ENCODE measurements around the gene RAB6B.

The RAB6B gene

DNA sequence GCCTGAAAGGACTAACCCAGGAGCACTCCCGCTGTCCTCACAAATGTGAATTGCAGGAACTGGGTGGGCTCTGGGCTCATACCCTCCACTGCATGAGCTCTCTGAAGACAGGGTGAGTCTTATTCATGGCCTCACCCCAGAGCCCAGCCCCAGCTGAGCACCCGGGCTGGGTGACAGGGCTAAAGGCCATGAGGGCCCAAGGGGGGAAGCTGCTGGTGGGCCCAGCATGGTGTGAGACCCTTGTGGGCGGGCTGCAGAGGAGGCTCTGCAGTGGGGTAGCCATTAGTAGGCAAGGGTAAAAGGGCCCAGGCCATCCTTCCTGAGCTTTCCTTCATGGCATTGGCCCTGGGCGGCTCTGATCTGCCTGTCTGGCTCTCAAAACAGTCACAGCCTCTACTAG, 59.7 kb downstream of the RAB6B start:
- DNase-seq (ENCODE audit: low read depth): no peak

DNA sequence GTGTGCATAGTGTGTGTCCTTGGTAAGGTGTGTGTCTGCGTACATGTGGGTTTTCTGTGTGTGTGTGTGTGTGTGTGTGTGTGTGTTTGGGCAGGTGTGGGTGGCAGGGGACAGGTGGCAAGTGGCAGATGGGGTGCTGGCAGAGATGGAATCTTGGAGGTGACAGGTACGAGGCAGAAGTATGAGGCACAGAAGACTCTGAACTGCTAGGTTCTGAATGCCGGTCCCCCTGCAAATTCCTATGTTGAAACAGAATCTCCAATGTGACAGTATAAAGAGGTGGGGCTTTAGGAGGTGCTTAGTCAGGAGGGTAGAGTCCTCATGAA, 60.3 kb downstream of the RAB6B start:
- no peak for DNase-seq (ENCODE audit: low read depth)

DNA sequence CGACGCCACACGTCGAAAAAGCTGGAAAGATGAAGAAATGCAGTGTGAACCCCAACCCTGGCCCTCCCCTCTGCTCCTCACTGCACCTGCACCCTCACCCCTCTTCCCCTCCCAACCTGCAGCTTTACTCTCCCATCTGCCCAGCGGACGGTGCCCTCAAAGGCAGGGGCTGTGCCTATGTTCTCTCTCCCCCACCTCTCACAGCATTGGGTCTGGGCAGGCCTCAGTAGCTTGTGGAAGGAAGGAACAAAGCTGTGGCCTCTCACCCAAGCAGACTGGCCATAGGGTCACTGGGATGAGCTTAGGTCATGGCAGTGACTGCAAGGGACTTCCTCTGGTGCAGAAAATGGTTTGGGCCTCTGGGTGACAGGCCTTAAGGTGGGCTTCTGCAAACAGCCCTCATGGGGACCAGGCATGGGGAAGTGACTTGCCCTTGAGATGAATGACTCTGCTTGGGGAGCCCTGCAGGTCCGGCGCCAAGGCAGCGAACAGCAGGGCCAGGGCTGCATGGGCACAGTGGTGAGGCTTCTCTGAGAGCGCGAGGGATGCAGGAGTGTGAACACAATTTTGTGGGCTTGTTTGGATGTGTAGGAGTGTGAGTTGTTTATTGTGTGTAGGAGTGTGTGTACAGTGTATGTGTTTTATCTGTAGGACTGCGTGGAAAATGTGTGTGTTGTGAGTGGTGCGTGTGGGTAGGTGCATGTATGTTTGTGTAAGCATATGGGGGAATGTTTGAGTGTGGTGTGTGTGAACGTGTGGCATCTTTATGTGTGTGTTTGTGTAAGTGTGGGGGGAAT, 60.9 kb downstream of the RAB6B start:
- DNase-seq (ENCODE audit: low read depth): no peak

DNA sequence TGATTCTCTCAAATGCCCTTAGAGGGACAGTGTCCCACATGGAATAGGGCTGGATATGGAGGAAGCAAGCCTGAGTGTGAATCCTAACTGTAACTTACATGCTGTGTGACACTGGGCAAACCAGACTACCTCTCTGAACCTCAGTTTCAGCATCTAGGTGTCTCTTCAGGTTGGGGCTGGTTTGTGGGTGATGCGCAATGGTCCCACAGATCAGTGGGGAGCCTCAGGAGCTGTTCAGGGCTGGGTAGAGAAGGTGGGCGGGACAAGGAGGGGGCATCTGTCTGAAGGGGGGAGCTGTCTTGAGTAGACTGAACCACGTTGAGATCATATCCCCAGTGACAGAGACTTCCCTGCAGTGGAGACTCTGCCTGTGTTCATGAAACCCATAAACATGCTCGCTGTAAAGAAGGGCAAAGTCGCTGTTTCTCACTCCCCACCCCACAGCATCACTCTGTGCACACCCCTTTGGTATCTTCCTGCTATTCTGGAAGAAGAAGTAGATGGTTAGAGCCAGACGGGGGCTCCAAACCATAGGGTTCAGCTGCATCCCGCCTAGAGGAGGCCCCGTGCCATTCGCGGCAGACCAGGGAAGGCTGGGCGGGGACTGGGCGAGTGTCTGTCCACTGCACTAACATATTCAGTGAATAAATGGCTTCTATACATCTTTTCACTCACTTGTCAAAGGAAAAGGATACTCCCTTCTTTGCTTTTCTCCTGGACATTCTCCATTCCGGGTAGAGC, 61.6 kb downstream of the RAB6B start:
- no peak for DNase-seq (ENCODE audit: low read depth)

DNA sequence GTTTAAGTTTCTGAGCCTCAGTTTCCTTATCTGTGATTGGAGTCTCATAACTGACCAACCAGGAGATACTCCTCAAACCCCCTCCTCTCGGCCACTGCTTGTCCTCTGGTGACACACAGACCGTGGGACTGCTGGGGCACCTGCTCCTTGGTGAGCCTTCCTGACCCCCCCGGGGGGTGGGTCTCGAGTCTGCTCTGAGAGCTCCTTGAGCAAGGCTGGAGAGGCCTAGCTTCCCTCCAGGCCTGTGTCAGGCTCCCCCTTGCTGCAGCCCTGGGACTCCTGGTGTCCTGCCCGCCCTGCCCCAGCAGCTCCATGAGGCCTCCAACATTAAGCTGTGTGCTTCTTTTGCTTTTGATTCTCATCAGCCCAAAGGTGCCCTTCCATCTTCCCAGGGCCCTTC, 62.4 kb downstream of the RAB6B start:
- no peak for DNase-seq (ENCODE audit: low read depth)

DNA sequence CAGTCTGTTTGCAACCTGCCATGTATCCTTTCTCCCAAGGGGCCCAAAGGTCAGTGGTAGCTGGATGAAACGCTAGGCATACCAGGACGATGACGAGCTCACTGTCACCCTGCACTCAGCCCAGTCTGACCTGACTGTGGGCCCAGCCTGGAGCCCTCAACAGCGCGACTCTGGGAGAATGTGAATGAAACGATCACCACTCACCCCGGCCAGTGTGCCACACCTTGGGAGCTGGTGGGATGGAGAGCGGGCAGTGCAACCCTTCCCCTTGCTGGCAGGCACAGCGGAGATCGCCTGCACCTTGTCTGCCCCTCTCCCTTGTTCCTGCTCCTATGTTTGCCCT, 62.9 kb downstream of the RAB6B start:
- no peak for DNase-seq (ENCODE audit: low read depth)

DNA sequence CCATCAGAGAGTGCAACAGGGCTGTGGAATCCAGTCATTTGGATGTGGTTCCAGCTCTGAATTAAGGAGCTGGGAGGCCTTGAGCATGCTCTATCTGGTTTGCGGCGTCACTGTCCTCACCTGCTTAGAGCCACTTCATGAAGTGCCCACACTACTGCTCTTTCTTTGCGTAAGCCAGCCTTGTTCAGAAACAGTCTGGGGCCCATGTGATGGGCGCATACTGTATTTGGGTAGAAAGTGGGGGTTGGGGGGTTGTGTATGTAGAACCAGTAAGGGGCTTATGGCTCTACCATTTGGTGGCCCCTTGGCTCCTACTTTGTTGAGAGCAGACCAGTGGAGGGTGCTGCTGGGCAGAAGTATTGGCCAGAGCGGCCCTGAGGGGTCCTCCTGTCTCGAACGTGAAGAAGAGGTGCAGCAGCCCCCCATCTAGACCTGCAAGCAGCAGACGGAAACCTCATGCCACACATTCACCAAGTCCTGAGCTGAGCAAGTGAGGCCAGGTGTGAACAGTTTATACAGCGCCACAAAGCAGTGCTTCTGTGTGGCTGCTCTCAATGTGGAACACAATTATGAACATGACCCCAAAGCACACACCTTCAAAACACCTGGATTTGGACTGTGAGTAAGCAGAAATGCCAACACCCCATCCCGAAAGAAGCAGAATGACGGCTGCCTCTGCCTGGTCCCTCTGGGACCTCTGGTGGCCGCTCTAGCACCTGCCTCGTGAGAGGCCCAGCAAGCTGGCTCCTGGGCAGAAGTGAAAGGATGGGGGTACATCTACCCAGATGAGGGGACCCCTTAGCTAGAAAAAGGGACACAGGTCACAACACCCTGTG, 63.5 kb downstream of the RAB6B start:
- DNase-seq (ENCODE audit: low read depth): no peak

DNA sequence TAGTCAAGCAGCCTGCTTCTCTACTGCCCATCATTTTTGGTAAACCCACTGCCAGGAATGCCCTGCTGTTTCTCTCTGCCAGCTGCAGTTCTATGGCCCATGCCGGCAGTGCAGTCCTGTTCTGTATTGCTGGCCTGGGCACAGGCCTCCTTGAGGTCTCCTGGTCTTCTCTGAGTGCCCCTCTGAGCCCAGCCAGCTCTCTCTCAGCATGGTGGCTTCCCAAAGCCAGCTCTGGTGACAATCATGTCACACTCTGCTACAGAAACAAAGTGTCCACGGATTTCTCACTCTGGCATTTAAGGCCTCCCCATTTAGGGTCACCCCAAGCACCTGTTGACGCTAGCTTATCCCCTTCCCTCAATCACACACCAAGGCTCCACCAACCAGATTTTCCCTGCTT, 65.6 kb downstream of the RAB6B start:
- DNase-seq (ENCODE audit: low read depth): no peak

DNA sequence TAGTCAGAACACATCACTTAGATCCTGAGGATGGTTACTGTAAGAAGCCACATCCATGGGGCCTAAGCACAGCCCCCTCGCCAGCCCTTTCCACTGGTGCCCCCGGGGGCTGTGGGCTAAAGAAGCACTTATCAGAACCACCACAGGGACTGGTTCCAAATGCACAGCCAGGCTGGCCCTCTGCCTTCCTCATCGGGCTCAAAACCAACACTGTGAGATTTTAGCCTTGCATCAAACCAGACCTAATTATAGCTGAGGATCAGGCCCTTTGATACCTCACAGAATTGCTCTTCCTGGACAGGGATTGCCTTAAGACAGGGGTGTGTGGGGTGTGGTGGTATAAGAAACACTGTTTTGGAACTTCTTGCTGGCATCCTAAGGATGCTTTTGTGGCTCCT, 66.4 kb downstream of the RAB6B start:
- no peak for DNase-seq (ENCODE audit: low read depth)

DNA sequence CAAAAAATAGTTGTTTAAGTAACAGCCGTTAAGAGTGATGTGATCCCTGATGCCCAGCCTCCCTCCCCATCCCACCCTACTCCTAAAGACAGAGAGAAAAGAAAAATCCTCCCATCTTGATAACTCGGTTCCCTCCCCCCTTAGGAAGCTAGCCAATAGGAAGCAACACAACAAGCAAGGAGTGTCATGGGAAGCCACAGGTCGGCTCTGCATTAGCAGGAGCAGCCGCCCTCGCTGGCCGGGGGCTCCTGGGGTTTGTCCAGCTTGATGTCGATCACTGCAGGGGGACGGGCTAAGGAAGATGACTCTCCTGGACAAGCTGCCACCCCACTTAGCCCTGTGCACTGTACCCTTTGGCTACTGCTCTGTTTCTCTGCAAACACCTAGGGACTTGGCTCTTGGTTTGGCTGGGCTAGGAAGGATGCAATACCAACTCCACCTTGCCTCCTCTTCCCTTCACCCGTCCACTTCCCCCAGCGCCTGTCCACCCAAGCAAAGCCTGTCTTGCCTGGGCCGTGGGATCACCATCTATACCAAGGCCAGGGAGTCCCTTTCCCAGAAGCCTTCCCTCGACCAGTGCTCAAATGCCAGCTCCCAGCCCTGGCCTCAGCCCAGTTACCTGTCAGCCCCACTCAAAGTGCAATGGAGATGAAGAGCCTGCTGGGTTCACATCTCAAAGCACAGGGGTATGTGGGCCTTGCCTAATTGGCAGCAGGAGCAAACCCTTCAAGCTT, 66.9 kb downstream of the RAB6B start:
- no peak for DNase-seq (ENCODE audit: low read depth)

DNA sequence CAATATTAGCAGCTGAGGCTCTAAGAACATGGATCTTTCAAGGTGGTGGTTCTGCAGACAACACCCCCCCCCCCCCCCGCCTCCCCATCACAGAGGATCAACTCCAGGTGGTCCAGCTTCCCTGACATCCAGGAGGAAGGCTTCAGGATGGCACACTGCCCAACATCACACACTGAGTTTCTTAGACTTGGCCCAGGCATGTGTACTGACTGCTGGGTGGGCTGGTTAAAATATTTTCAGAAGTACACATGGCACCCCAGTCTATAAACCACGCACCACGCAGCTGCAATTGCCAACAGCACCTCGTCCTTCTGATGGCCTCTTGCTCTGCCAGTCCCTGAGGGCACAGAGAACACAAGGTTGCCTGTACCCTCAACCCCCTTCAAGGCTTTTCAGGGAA, 68.0 kb downstream of the RAB6B start:
- no peak for DNase-seq (ENCODE audit: low read depth)

DNA sequence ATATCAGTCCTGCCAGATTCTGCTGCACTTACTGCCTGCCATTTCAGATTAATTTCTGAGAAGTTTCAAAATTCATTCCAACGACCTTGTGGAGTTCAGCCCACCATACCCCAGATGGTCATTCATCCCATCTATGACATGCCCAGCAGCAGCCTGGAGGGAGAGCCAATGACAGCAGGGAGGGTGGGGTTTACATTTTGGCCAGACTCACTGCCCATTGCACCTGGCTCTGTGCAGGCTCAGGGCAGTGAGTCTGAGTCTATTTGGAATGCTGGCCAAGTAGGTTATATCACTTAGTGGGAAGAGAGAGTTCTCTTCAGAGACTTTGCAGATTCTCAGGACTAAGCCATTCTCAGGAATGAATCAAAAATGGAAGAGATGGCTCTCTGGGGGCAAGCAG, 68.5 kb downstream of the RAB6B start:
- DNase-seq (ENCODE audit: low read depth): no peak

DNA sequence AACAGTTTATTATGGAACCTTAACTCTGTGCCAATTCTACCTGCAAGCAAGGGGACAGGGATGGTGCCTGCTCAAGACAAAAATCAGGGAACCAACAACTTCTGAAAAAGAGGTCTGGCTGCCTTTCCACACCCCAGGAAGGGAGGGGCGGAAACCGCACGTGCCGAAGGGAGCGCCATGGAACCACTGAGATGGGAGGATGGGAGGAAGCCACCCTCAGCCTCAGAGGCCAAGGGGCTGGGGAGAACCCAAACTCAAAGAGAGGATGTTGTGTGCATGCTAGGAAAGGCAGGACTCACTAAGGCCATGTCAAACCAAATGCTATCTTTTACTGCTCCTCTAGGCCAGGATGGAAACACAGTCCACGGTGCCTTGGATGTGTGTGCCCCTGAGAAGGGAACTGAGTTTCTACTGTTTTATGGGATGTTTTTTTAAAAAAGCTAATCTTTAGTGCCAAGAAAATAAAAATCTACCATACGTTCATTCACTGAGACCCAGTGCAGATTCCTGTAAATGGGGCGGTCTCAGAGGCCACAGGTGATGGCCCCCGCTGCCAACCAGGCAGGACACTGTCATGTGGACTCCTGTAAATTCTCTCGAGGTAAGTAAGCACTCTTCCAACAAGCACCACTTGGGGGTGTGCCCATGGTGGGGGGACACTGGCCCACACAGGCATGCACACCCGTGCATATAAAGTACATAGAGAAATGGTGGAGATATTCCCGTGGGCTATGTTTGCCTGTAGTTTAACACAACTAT, 69.5 kb downstream of the RAB6B start:
- no peak for DNase-seq (ENCODE audit: low read depth)

DNA sequence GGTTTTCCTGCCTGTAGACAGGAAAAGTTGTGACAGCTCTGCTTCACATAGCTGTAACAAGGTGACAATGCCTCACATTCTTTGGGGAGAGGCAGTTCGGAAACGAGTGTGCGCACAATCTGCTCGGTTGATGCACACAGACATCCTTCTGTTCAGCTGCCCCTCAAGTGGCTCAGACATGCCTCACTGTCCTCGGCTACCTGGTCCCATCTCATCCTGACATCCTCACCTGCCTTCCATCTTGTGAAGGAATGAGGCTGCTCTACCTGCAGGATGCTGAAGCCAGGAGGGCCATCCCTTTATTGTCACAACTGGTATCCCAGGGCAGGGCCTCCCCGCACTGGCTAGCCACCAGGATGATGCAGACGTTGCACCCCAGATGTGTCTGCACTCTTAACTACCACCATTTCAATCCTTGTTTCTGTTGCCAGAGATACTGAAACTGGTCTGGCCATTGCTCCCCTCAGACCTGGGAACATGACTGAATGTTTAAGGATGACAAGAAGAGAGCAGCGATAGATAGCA, 70.7 kb downstream of the RAB6B start:
- no peak for DNase-seq (ENCODE audit: low read depth)

DNA sequence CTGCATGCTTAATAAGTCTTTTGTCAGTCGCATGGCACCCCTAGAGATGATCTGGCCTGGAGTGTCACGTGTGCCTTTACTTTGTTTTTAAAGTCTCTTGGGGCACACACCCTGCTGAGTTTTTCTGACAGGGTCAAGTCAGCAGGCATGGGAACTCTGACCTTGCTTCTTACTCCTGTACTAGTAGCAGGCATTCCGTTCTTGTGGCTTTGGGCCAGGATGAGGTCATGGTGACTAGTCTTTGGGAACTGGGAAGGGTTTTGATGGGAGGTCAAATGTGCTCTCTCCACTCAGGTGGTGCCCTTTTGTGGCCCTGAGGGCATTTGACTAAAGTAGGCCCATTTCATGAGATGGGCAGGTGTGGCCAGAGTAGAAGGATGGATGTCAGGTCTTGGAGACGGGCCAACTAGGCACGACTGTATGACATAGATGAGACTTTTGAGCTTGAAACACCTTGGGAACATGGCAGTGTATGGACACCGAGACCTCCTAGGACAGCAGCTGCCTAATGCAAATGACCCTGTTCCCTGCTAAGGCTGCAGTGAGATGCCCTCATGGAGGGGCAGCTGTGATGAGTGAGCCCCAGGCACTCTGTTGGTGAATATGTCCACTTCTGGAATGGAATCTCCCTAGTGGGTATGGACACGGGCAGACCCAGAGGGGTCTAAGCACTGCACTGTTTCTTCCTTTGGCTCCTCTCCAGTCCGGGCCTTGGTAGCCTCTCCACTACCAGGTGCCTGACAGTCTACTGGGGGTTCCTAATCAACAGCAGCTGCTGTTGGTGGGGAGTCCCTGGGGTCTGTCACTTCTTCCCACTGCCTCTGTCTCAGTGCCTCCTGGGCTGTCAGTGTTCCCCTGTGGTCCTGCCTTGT, 73.7 kb downstream of the RAB6B start:
- DNase-seq (ENCODE audit: low read depth): peak; percentile 82

DNA sequence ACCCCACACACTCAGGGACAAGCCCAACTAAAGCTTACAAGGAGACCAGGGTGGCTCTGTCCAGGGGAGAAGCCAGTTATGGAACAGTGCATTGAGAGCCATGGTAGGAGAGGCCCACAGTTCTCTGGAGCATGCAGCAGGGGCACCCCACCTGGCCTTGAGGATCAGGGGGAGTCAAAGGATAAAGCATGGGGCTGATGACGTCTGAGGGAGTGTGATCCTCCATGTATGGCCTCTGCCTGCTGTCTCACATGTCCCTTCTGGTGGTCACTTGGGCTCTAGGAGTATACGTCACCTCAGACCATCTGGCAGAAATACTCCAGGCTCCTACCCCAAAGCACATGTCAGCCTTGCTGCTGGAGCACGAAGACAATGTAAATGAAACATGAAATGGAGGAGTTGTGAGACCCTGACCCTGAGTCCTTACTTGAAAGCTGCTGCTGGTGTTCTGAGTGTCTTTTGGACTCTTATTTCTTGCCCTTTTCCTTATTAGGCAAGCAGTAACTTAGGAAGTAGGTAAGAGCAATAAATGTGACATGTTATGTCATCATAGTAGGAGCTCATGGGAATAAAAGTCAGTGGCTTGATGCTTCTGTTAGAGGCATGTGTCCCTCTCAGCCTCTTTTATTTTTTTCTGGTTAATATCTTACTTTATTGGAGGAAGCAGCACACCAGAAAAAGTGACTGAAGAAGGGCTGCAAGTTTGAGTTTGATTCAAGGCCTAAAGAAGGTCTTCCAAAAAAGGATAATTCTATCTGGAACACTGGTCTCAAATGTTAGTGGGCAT, 74.6 kb downstream of the RAB6B start:
- DNase-seq (ENCODE audit: low read depth): no peak

DNA sequence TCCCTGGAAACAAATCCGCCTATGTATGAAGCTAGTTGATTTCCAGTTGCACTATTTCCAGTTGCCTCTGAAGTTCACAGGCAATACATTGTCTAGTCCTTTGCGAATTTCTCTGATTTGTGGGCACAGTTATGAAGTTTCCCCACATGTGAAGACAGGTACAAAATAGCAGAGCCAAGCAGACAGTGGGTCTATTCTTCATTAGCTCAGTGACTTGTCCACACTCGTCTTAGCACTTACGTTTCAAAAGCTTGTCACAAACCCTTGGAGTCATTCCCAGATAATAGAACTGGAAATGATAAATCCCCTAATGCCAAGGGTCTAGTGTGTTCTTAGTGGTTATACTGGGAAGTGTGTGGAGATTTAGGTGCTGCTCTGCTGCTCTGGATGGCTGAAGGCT, 75.6 kb downstream of the RAB6B start:
- DNase-seq (ENCODE audit: low read depth): no peak

DNA sequence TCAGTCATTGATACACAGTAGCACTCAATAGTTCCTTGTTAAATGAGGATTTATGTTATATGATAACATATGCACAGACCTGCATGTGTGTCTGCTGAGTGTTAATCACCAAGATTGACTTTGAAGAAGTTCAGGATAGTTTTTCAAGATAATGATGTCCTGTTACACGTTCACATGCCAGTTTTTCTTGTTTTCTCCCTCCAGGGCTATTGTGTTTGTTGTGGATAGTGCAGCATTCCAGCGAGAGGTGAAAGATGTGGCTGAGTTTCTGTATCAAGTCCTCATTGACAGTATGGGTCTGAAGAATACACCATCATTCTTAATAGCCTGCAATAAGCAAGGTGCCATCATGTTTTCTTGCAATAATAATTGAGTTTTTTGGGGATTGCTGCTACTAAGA, 80.3 kb downstream of the RAB6B start:
- DNase-seq (ENCODE audit: low read depth): no peak

DNA sequence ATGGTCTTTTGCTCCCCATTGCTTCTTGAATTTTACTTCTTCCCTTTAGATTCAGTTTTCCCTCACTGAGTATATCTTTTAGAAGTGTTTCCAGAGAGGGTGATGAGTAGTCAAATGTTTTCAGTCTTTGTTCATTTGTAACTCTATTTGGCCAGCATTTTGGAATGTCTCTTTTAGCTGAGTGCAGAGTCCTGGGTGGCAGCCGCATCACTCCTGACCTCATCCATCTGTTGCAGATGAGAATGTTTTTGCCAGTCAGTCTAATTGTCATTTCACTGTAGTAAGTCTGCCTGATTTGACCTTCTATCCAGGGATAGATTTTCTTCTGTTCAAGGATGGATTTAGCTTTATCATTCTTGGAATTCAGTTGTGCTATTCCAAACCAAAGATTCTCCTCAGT, 82.8 kb downstream of the RAB6B start:
- DNase-seq (ENCODE audit: low read depth): no peak
